Measurements from ENCODE around the gene NINJ1.

Gene NINJ1

DNA sequence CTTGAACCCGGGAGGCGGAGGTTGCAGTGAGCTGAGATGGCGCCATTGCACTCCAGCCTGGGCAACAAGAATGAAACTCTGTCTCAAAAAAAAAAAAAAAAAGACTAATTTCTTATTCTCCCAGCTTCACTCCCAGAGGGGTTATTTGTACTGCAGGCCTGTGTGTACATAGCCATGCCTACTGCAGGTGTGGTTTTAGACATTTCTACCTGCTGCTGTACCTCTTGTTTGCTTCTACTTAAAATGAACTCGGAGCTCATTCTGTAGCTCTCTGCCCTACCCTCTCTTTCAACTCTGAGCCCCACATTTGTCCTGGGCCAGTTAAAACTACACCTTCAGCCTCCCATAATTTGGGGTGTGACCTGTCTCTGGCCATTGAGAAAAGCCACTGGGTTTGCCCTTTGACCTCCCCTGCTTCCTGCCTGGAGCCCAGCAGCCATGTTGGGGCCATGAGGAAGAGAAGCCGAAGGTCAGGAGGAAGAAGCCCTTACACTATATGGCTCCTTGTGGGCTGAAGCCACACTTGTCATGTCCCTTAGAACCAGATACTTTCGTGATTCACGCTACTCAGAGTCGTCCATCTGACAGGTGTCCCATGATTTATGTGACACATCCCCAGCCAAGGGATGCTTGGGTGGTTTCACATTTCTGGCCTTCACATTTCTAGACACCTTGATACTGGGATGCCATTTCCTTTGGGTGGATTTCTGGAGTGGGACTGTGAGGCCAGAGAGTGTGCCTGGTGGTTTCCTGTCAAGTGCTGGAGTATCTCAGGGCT, 47.4 kb downstream of the NINJ1 start:
- no peak for DNase-seq

DNA sequence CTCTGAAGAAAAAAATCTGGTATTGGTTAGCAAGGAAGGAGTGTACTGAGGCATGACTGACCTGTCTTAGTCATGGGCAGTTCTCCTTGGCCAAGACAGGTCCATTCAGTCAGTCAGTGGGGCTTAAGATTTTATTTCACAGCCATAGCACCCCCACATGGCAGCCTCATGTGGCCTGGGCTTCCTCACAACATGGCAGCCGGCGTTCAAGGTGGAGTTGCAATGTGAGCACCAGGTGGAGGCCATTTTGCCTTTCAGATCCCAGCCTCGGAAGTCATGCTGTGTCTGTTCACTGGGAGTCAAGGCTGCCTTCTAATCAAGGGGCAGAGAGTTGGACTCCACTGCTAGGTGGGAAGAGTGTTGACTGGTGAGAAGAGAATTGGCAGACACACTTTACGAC, 48.4 kb downstream of the NINJ1 start:
- DNase-seq: no peak

DNA sequence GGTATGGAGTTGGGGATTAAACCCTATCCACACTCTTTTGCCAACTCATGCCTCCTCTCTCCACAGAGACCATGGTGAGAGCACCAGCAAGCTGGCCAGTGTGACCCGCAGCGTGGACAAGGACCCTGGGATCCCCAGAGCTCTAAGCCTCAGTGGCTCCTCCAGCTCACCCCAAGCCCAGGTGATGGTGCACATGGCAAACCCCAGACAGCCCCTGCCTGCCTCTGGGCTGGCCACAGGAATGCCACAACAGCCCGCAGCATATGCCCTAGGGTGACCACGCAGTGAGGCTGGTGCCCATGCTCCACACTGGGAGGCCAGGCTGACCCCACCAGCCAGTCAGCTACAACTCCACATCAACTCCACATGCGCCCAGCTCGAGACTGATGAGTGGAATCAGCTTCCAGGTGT, 49.6 kb downstream of the NINJ1 start:
- no peak for DNase-seq

DNA sequence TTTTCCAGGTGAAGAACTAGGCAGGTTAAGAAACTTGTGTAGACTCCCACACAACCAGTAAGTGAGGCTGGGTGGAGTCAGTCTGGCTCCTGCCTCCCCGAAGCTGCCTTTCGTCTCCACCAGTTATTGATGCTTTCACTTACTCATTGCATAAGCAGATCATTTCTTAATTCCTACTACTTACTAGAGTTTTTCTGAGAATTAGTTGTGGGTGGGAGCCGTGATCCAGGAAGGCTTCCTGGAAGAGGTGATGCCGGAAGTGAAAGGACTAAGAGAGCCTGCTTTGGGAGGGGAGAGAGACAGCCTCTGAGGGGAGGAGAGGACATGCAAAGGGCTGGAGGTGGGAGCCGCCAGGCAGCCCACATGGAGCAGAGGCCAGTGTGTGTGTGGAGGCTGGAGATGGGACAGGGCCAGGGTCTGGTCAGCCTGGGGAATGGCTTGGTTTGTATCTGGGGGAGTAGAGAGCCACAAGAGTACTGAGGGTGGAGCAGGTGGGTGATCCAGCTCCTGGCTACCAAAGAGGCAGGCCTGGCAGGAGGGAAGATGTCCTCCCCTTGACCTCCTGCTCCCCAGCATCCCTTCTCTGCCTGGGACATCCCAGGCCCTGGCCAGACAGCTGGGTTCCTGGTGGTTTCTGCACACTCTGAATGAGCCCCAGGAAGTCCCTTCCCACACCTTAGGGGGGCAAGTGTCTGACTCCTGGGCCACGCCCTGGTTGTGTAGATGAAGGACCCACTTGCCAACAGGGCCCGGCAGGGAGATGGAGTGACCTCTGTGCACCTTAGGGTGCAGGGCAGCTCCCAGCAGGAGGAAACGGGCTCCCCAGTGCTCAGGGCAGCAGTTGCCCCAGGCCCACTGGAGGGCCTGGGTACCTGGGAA, 50.2 kb downstream of the NINJ1 start:
- no peak for DNase-seq

DNA sequence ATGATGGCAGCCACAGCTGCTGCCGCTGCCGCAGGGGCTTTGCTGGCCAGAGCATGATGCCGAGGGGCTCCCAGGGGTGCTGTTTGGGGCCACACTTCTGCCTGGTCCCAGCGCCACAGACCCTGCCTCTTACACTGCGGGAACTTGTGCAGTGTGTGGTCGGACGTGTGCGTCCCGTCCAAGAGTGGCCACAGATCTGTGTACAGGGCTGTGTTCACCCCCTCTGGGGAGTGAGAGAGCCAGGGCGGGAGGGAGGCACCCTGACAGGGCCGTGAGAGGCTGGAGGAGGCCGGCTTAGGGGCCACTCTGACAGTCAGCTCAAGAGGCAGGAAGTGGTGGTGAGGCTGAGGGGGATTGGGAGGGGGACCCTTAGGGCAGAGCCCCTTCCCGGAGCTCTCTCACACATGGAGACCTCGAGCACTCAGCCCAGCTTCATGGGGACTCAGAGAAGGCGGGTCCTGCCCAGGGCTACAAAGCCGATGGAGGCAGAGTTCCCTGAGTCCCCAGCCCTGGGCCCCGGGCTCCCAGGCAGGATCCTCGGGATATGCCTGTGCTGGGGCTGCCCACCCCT, 51.1 kb downstream of the NINJ1 start:
- peak in 1 of 2 experiments; percentile 4 for DNase-seq

DNA sequence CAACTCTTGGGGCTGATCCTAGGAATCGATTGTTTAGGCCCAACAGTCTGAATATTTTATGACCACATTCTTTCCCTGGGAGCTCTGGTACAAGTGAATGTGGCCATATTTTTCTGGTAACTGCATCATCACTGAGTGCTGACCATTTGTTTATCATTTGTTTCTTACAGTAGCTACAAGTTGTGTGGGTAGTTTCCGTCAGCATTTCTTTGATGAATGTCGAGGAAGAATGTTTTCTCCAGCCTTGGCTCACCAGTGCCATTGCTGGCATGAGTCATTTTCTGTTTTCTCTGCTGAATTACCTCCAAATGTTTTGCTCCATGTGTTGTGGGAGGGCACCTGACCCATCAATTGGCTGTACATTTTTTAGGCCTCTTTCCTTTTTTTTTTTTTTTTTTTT, 52.1 kb downstream of the NINJ1 start:
- DNase-seq: no peak

DNA sequence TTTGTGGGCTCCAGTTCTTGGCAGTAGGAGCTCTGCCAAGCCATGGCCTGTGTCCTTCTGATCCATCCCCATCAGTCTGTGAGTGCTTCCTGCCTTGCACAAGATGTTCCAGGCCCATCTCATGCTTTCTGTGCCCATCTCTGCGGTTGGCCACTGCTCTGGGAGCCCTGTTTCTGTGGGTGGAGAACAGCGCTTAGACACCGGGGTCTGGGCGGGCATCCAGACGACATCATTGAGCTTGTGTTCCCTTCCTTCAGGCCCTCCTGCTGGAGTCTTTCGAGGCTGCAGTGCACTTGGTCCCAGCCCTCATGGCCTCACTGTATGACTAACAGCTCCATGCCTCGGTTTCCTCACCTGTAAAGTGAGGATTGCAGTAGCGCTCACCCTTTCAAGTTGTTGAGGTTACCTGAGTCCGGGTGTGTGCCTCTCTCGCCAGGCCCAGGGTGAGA, 52.9 kb downstream of the NINJ1 start:
- no peak for DNase-seq

DNA sequence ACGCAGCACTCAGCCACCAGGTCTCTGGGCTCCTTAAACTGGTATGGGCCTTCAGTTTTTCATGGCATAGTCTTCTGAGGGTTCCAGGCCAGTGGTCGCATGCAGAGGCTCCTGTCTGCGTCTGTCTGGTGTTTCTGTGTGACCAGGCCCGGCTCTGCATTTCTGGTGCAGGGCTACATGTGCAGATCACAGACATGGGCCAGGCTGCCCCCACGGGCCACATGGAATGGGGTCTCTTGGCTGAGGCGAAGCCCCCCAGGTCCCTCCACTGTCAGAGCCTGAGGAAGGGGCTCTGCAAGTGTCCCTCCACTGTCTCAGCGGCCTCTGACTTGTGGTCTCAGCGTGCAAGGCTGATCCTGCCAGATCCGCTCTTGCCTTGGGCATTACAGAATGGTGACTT, 53.6 kb downstream of the NINJ1 start:
- no peak for DNase-seq

DNA sequence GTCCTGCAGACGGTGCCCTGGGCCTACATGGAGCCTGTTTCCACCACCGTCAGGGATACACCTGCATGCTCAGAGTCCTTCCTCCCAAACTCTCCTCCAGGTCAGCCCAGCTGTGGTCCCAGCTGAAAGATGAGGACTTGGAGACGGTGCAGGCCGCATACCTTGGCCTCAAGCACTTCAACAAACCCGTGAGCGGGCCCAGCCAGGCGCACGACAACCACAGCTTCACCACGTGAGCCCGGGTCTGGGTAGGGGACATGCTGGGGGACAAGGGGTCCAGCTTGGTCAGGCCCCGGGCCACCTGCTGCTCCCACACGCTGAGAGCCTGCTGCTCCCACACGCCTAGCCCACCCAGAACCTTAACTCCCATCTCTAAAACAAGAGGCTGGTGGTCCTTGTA, 54.7 kb downstream of the NINJ1 start:
- no peak for DNase-seq

DNA sequence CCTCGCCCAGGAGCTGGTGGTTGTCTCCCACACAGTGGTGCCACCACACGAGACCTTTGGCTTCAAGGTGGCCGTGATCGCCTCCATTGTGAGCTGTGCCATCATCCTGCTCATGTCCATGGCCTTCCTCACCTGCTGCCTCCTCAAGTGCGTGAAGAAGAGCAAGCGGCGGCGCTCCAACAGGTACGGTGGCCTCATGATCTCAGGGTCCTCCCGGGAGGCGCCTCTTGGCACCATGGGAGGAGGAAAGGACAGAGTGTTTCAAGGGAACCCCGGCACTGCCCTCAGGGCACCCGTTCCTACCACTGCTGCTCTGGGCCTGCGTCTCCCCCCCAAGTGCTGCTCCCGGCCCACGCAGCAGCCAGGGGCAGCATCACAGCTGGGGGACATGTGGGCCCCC, 56.2 kb downstream of the NINJ1 start:
- DNase-seq: no peak

DNA sequence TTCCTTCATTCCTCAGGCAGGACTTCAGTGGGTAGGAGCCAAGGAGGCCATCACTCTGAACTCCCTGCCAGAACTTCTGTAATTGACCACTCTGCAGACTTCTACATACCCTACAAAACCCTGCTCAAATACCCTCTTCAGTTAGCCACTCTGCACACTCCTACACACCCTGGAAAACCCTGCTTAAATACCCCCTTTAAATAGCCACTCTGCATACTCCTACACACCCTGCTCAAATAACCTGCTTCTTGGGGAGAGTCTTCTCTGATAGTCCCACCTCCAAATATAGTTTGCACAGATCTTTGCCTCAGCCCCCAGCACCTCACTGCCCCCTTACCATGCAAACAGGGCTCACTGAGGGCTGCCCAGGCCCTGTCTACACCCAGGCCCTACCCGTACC, 56.7 kb downstream of the NINJ1 start:
- DNase-seq: no peak

DNA sequence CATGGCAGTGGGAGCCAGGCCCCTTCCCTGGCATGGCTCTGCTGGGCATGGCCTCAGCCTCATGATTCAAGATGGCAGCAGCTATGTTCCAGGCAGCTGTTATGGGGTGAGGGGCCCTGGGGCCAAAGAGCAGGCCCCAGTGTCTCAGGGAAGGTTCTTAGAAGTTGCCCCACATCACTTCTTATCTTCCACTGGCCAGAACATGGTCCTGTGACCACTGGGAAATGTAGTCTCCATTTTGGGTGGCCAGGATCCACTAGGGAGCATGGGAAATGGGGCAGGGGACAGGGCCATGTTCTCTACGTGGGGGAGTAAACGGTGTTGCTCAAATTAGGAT, 57.3 kb downstream of the NINJ1 start:
- DNase-seq: no peak

DNA sequence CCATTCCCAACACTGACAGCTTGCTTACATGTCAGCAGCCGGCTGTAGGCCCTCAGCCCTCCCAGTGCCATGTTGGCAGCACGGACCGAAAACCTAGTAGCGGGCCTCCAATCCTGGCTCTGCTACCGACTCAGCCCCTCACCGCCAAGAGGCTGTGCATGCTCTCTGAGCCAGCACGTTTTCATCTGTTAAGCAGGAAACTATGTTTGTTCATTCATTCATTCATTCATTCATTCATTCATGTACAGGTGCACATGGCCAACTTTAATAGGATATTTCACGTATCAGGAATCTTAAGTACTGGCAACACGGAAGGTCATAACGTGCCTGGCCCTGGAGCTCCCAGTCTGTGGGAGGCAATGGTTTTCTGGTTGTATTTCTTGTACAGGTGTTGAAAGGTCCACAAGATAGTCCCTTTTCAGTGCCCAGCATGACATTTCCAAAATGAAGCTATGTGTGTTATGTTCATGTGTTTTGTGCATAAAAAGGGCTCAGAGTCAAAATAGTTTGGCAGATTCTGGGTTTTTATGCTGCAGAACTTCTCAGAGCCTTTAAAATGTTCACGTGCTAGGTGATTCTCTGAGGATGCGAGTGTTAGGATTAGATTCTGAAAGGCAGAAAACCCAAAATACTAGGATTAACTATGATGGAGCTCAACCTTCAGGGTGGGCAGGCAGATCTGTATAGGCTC, 57.8 kb downstream of the NINJ1 start:
- no peak for DNase-seq

DNA sequence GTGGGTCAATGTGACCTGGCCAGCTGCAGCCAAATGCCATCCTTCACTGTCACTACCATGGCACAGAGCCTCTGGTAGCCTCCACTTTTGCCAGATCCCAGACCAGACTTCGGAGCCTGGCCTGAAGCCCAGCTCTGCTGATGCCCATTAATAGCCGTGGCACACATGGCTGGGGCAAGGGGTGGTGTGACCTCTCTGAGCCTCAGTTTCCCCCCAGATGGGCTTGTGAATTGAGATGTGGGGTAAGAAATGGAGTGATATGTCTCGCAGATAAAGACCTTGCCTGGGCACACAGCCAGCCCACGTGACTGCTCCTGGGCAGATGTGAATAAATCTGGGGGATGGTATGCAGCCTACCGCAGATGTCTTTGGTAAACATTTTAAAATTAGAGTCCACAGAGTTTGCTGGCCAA, 61.7 kb downstream of the NINJ1 start:
- DNase-seq: no peak

All from Kasumi-1 (cell line).